BLaER1 (cell line): Measurements from ENCODE around the gene TEX261.

Experiments
- H3K27ac ChIP-seq: shearing (Covaris generic); formaldehyde crosslinking; 2 replicates; pipeline ENCODE4 v1.8.1; 2022
- H3K27me3 ChIP-seq: shearing (Covaris generic); formaldehyde crosslinking; 2 replicates; pipeline ENCODE4 v1.8.1; 2022
- H3K36me3 ChIP-seq: shearing (Covaris generic); formaldehyde crosslinking; 2 replicates; pipeline ENCODE4 v1.8.1; 2022
- H3K4me1 ChIP-seq: shearing (Covaris generic); formaldehyde crosslinking; 2 replicates; pipeline ENCODE4 v1.8.1; 2022
- H3K4me2 ChIP-seq: shearing (Covaris generic); formaldehyde crosslinking; 2 replicates; pipeline ENCODE4 v1.8.1; 2022
- H3K4me3 ChIP-seq: shearing (Covaris generic); formaldehyde crosslinking; 2 replicates; pipeline ENCODE4 v1.8.1; 2022
- H3K9ac ChIP-seq: shearing (Covaris generic); formaldehyde crosslinking; 2 replicates; pipeline ENCODE4 v1.8.1; 2022
- H3K9me3 ChIP-seq: shearing (Covaris generic); formaldehyde crosslinking; 2 replicates; pipeline ENCODE4 v1.8.1; 2022
- H4K20me1 ChIP-seq: shearing (Covaris generic); formaldehyde crosslinking; 2 replicates; pipeline ENCODE4 v1.8.1; 2022
- Cebpa-rat ChIP-seq: shearing (Covaris generic); IDR thresholded peaks from 2 replicates; pipeline ENCODE4 v1.8.1; 2022

TEX261 gene

DNA sequence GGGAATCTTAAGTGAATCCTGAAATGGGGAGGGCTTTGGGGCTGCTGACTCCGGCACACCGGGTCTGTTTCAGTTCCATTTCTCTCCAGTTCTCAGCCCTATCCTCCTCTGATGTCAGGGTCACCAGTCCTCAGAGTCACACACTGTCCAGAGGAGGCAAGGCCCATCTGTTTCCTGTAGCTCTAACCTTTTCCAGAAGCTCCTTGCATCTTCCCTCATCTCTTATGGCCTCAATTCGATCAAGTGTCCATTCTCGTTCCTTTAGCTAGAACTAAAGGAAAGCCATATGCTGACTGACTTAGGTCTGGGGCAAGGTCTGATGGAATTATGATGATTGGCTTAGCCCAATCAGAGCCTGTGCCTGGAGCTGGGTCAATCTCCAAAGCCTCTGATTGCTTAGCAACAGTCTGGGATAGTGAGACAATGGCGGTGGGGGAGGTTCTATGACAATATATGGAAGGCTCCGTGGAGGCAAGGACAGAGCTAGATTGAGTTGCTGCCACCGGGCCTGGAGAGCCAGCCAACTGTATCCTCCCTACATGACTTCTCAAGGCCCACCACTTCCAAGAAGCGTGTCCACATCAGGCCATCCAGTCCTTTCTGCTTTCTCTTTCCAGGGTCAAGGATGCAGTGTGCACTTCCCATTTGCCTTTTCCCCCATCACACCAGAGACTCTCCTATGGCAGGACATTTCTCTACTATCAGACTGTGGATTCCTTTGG, 11.0 kb downstream of the TEX261 start:
- peaks cover 20% of the 10 kb centered on the region for H3K4me1 ChIP-seq
- H3K9me3 ChIP-seq: no peaks in the 10 kb centered on the region
- peaks cover 13% of the 10 kb centered on the region for H3K27me3 ChIP-seq
- H3K4me2 ChIP-seq: no peak overlapping the region
- H4K20me1 ChIP-seq: peaks cover 95% of the 10 kb centered on the region
- no peak overlapping the region for H3K4me3 ChIP-seq
- H3K27ac ChIP-seq: no peak overlapping the region
- peaks cover 57% of the 10 kb centered on the region for H3K36me3 ChIP-seq
- TF ChIP-seq Cebpa-rat: no peak
- no peak overlapping the region for H3K9ac ChIP-seq

DNA sequence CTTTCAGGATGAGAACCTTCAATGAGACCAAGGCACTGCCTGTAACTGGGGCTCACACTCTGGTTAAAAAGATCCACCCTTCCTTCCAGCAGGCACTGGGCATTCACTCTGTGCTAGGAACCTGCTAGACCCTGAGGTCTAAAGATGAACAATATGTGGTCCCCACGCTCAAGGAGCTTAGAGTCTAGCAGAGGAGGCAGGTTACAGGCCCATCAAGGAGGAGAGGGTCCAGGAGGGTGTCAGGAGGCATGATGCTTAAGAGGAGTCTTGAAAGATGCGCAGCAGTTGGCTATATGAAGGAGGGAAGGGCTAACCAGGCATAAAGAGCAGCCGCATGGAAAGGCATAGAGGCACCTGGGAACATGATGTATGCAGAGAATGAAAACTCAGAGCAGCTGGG, 11.7 kb downstream of the TEX261 start:
- no peaks in the 10 kb centered on the region for H3K9me3 ChIP-seq
- TF ChIP-seq Cebpa-rat: no peak
- H3K9ac ChIP-seq: no peak overlapping the region
- H3K4me1 ChIP-seq: peaks cover 26% of the 10 kb centered on the region
- H3K36me3 ChIP-seq: peaks cover 50% of the 10 kb centered on the region
- peaks cover 20% of the 10 kb centered on the region for H3K27me3 ChIP-seq
- H3K4me3 ChIP-seq: no peak overlapping the region
- peaks cover 95% of the 10 kb centered on the region for H4K20me1 ChIP-seq
- no peak overlapping the region for H3K27ac ChIP-seq
- H3K4me2 ChIP-seq: no peak overlapping the region

DNA sequence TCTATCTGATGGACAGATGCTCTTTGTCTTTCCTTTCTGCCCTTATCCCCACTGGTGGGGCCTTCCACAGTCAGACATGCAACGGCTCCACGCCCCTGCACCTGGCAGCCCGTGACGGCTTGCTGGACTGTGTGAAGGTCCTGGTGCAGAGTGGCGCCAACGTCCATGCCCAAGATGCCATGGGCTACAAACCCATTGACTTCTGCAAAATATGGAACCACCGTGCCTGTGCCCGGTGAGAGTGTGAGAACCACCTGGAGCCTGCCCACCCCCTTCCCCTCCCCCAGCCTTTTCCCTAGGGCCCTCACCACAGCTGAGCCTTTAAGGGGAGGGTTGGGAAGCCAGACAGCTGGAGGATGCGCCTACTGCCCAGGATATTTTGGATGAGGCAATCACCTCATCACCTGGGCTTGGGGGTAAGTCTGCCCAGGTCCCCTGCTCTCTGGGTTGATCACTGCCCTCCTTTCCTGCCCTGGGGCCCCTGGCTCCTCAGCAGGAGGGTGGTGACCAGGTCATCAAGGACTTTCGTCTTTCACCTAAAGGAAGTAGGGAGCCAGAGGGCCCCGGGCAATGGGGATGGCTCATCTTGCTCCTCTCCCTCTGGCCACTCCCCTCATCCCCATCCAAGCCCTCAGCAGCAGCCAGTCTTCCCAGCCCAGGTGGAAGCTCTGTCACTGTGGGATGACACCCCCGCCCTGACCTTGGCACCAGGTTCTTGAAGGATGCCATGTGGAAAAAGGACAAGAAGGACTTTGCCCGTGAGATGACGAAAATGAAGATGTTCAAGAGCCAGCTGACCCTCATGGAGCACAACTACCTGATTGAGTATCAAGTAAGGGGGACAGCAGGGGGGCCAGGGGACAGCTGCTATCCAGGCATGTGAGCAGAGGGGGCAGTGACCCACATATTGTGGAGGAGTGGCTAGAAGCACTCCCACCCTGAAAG, 12.5 kb downstream of the TEX261 start:
- Histone ChIP-seq H3K4me3 (no peak overlapping the region), H3K36me3 (peaks cover 42% of the 10 kb centered on the region), H3K27me3 (peaks cover 25% of the 10 kb centered on the region), H3K4me2 (no peak overlapping the region), H3K9ac (no peak overlapping the region), H3K4me1 (peaks cover 32% of the 10 kb centered on the region), H4K20me1 (peaks cover 92% of the 10 kb centered on the region), H3K9me3 (no peaks in the 10 kb centered on the region), H3K27ac (no peak overlapping the region)
- no peak for TF ChIP-seq Cebpa-rat

DNA sequence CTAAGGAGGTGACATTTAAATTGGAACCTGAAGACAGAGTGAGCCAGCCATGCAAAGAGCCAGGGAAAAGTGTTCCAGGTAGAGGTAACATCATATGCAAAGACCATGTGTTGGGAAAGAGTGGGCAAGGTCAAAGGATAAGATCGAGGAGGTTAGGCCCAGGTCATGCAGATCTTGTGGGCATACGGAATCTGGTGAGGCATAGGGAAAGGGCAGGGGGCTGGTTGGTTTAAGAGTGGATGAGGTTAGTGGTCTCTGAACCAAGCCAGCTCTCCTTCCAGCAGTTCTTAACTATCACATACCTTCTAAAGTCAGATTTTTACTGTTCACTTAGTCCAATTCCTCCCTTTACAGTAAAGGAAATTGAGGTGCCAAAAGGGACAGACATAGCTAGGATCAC, 13.3 kb downstream of the TEX261 start:
- no peak for TF ChIP-seq Cebpa-rat
- Histone ChIP-seq H3K27ac (no peak overlapping the region), H3K4me3 (no peak overlapping the region), H3K9ac (no peak overlapping the region), H4K20me1 (peaks cover 85% of the 10 kb centered on the region), H3K27me3 (peaks cover 25% of the 10 kb centered on the region), H3K4me1 (peaks cover 35% of the 10 kb centered on the region), H3K4me2 (no peak overlapping the region), H3K9me3 (no peaks in the 10 kb centered on the region), H3K36me3 (peaks cover 34% of the 10 kb centered on the region)

DNA sequence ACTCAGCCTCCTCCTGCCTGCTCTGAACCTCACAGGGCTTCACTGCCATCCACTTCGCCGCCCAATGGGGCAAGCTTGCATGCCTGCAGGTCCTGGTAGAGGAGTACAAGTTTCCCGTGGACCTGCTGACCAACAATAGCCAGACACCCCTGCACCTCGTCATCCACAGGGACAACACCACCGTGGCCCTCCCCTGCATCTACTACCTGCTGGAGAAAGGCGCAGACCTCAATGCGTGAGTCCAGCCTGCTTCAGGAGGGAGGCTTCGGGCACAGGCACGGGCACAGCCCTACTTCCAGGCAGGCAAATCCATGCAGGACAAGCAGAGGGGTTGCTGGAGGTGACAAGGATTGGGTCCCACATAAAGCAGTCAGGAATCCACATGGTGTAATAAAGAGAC, 15.0 kb downstream of the TEX261 start:
- Histone ChIP-seq H3K4me2 (no peak overlapping the region), H3K9me3 (no peaks in the 10 kb centered on the region), H3K4me3 (no peak overlapping the region), H3K27ac (no peak overlapping the region), H3K36me3 (peaks cover 22% of the 10 kb centered on the region), H4K20me1 (peaks cover 69% of the 10 kb centered on the region), H3K4me1 (peaks cover 23% of the 10 kb centered on the region), H3K9ac (no peak overlapping the region), H3K27me3 (peaks cover 25% of the 10 kb centered on the region)
- no peak for TF ChIP-seq Cebpa-rat

GRCh38 chr2:70979180-70979488, 15.5 kb downstream of the TEX261 start:
- H3K4me3 ChIP-seq: peak overlapping the region; percentile 65

GRCh38 chr2:70978341-70979179, 16.1 kb downstream of the TEX261 start, which contains the start of gene ANKRD53:
TSS of gene ANKRD53 (plus strand) at chr2:70978630. CDS start at chr2:70978646, 16 bp downstream.
- peaks cover 23% of the 10 kb centered on the region for H3K4me1 ChIP-seq
- peaks cover 25% of the 10 kb centered on the region for H3K27me3 ChIP-seq
- no peaks in the 10 kb centered on the region for H3K9me3 ChIP-seq
- H3K9ac ChIP-seq: peak within 1 kb of the TSS; percentile 55
- peak within 1 kb of the TSS; percentile 94 for H3K4me2 ChIP-seq
- TF ChIP-seq Cebpa-rat: no peak
- H3K27ac ChIP-seq: no peak within 1 kb of the TSS
- peaks cover 17% of the 10 kb centered on the region for H3K36me3 ChIP-seq
- H3K4me3 ChIP-seq: peak within 1 kb of the TSS; percentile 66
- H4K20me1 ChIP-seq: peaks cover 61% of the 10 kb centered on the region

More at GRCh38 chr2:70979180-70979488, 15.5 kb downstream of the TEX261 start:
- Histone ChIP-seq H3K27ac (no peak overlapping the region), H3K36me3 (peaks cover 22% of the 10 kb centered on the region), H3K27me3 (peaks cover 25% of the 10 kb centered on the region), H3K4me2 (peak overlapping the region; percentile 94), H3K4me1 (peaks cover 23% of the 10 kb centered on the region), H4K20me1 (peaks cover 66% of the 10 kb centered on the region), H3K9me3 (no peaks in the 10 kb centered on the region), H3K9ac (no peak overlapping the region)
- no peak for TF ChIP-seq Cebpa-rat

- TF ChIP-seq Cebpa-rat: peak; percentile 57; the same call in 1 of the 2 replicates
- H3K4me2 ChIP-seq: peak overlapping the region; percentile 94
- peaks cover 10% of the 10 kb centered on the region; the same call in 1 of the 2 replicates for H3K36me3 ChIP-seq
- H3K27me3 ChIP-seq: peaks cover 25% of the 10 kb centered on the region
- H4K20me1 ChIP-seq: peaks cover 53% of the 10 kb centered on the region
- H3K4me3 ChIP-seq: peak overlapping the region; percentile 66
- no peaks in the 10 kb centered on the region for H3K9me3 ChIP-seq
- H3K4me1 ChIP-seq: peaks cover 23% of the 10 kb centered on the region
- no peak overlapping the region for H3K9ac ChIP-seq
- H3K27ac ChIP-seq: no peak overlapping the region
These were observed 17.0 kb downstream of the TEX261 start for GRCh38 chr2:70977605-70978205.

- H3K4me2 ChIP-seq: no peak overlapping the region
- no peak overlapping the region for H3K9ac ChIP-seq
- no peak overlapping the region for H3K27ac ChIP-seq
- H3K36me3 ChIP-seq: peaks cover 5% of the 10 kb centered on the region; the same call in 1 of the 2 replicates
- H3K4me3 ChIP-seq: no peak overlapping the region
- no peak for TF ChIP-seq Cebpa-rat
- H3K4me1 ChIP-seq: peaks cover 20% of the 10 kb centered on the region
- H3K9me3 ChIP-seq: no peaks in the 10 kb centered on the region
- peaks cover 28% of the 10 kb centered on the region for H4K20me1 ChIP-seq
- peaks cover 25% of the 10 kb centered on the region for H3K27me3 ChIP-seq
These were observed 19.4 kb downstream of the TEX261 start for GRCh38 chr2:70975237-70975636.
